ENCODE data around the gene ESR2. TPM values are rescaled to one million over a fixed set of nuclear protein-coding genes. Genes with fewer than 3 reads are reported as not detected.

The ESR2 gene
- total and polyA plus RNA-seq, 2 experiments from 2014 or later = 0.50 to 0.86 TPM

DNA sequence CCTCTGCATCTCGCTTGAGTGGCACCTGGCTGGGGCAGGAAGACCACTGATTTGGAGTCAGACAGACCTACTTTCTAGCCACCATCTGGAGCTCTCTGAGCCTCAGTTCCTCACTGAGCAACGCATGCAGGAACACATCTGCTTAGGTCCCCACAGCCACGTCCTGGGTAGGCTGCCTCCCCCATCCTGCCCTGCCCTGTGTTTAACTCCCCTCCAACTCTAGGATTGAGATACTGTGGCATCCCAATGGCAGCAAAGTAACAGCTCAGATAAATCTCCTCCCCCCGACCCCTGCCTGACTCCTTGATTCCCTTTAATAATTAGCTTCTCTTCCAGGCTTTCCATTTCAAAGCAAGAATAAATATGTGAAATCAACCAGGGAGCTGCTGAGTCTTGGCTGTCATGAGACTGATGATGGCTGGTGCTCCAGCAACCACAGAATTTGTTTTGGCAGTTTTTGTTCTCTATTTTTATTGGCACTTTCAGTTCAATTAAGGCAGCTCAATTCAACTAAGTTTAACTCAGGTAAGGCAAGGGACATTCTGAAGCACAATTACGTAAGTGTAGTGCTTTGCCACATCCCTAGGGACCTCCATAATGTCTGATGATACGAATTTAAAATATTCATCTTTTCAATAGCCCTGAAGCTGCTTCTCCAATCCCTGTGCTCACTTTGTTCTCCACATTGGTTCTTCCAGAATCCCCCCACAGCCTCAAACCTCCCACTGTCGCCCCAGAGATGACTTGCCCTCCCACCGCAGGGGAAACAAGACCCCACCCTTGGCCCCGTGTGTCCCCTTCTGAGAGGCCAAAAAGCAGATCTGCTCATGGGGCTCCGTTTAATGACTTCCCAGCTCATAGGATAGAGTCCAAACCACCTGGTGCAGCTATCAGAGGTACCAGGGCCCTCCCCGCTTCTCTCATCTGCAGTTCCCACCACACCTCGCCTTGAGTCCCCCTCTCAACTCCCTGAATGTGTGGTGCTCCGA is 58.2 kb downstream of the ESR2 start:
- Histone ChIP-seq H3K9me3 (ENCODE audit: low read depth) (no peaks in the 10 kb centered on the region), H3K27ac (no peak overlapping the region), H3K27me3 (no peaks in the 10 kb centered on the region), H3K36me3 (no peaks in the 10 kb centered on the region), H3K4me3 (no peak overlapping the region), H3K4me1 (ENCODE audit: low read depth) (no peaks in the 10 kb centered on the region)
- DNase-seq (ENCODE audit: low read depth in 1 of 2, low spot score in 1 of 2) = no peak
- TF ChIP-seq, protein P1, sequence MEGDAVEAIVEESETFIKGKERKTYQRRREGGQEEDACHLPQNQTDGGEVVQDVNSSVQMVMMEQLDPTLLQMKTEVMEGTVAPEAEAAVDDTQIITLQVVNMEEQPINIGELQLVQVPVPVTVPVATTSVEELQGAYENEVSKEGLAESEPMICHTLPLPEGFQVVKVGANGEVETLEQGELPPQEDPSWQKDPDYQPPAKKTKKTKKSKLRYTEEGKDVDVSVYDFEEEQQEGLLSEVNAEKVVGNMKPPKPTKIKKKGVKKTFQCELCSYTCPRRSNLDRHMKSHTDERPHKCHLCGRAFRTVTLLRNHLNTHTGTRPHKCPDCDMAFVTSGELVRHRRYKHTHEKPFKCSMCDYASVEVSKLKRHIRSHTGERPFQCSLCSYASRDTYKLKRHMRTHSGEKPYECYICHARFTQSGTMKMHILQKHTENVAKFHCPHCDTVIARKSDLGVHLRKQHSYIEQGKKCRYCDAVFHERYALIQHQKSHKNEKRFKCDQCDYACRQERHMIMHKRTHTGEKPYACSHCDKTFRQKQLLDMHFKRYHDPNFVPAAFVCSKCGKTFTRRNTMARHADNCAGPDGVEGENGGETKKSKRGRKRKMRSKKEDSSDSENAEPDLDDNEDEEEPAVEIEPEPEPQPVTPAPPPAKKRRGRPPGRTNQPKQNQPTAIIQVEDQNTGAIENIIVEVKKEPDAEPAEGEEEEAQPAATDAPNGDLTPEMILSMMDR (IDR thresholded peaks at IDR 0.05; ENCODE audit: low read depth, low read length) = no peak

DNA sequence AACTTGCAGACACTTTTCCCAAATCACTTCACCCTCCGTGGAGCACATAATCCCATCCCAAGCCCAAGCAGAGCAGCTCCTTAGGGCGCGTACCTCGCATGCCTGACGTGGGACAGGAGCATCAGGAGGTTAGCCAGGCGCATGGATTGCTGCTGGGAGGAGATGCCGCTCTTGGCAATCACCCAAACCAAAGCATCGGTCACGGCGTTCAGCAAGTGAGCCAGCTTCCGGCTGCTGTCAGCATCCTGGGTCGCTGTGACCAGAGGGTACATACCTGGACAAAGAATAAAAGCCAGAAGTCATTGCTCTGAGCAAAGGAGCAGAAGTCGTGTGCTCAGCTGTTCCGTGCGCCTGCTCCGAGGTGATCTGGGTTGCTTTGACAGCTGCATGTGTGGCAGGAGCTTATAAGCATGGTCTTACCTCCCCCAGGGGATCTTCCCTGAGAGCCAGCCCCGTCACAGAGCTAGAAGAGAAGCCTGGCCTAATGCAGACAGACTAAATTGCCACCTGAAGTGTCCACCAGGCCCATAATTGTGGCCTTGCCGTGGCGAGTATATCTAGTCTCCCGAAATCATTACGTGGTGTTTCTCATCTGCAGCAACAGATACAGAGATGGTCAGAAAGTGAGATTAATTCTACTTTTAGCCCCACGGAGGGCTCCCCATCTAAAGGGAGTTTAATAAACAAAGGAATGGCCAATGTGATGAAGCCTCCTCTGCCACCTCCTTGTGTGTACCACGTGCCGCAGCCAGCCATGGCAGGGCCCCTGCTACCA is 59.1 kb downstream of the ESR2 start:
- Histone ChIP-seq H3K27ac (no peak overlapping the region), H3K9me3 (ENCODE audit: low read depth) (no peaks in the 10 kb centered on the region), H3K36me3 (no peaks in the 10 kb centered on the region), H3K4me3 (no peak overlapping the region), H3K27me3 (no peaks in the 10 kb centered on the region), H3K4me1 (ENCODE audit: low read depth) (no peaks in the 10 kb centered on the region)
- TF ChIP-seq, protein P1 (IDR thresholded peaks at IDR 0.05; ENCODE audit: low read depth, low read length) = no peak
- peak in 1 of 2 donors; percentile 58 for DNase-seq (ENCODE audit: low read depth in 1 of 2, low spot score in 1 of 2)

DNA sequence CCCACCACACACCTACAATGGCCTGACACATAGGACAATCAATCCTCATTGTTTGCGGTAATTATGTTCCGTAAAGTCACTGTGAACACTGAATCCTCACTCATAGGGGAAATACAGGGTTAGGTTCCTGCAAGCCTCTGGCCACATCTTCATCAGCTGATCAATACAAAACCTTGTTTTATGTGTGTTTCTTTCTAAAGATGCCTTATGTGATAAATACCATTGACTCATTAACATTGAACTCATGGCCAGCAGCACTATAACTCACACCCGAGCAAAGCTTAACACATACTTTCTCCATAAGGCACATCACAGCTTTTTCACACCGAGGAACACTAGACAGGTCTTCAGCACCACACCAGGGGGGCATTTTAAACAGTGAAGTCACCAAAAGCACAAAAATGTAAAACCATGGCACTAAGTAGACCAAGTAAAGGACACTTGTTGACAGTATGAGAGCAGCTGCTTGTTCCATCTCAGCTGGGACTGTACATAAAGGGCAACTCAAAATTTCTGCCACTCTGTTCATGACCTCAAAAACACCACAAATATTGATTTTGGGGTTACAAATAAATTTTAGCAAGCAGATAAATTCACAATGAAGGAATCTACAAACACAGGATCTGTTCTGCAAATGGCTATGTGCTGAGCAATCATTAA is 60.5 kb downstream of the ESR2 start:
- H3K4me3 ChIP-seq = no peak overlapping the region
- H3K4me1 ChIP-seq (ENCODE audit: low read depth) = no peaks in the 10 kb centered on the region
- no peak overlapping the region for H3K27ac ChIP-seq
- H3K27me3 ChIP-seq = no peaks in the 10 kb centered on the region
- H3K9me3 ChIP-seq (ENCODE audit: low read depth) = no peaks in the 10 kb centered on the region
- no peak for DNase-seq (ENCODE audit: low read depth in 1 of 2, low spot score in 1 of 2)
- TF ChIP-seq, protein P1 (IDR thresholded peaks at IDR 0.05; ENCODE audit: low read depth, low read length) = no peak
- no peaks in the 10 kb centered on the region for H3K36me3 ChIP-seq

DNA sequence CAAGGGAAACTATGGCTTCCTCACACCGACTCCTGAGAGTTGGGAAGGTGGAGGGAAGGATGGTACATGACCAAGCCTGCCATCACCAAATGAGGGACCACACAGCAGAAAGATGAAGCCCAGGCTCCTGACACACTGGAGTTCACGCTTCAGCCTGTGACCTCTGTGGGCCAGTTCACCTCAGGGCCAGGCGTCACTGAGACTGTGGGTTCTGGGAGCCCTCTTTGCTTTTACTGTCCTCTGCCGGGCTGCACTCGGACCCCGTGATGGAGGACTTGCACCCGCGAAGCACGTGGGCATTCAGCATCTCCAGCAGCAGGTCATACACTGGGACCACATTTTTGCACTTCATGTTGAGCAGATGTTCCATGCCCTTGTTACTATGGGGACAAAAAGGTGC is 61.2 kb downstream of the ESR2 start:
- no peak overlapping the region for H3K4me3 ChIP-seq

More for the DNA sequence above, 61.2 kb downstream of the ESR2 start:
- no peaks in the 10 kb centered on the region for H3K4me1 ChIP-seq (ENCODE audit: low read depth)
- TF ChIP-seq, protein P1 (IDR thresholded peaks at IDR 0.05; ENCODE audit: low read depth, low read length) = no peak
- H3K9me3 ChIP-seq (ENCODE audit: low read depth) = no peaks in the 10 kb centered on the region
- H3K36me3 ChIP-seq = peaks cover 6% of the 10 kb centered on the region
- no peak for DNase-seq (ENCODE audit: low read depth in 1 of 2, low spot score in 1 of 2)
- H3K27me3 ChIP-seq = no peaks in the 10 kb centered on the region
- no peak overlapping the region for H3K27ac ChIP-seq

Data from cardiac muscle cell (in vitro differentiated cells and primary cell).